PFSK-1 (cell line): Measurements from ENCODE around the gene MOK.

ENCODE experiments used
- POLR2AphosphoS5 ChIP-seq: IDR thresholded peaks from 2 replicates; pipeline ENCODE4 v1.6.1; 2012; ENCODE audit warnings: low read depth, mild to moderate bottlenecking, control low read depth, low read length, moderate library complexity
- TF ChIP-seq, protein P1 (sequence below), 2 experiments: IDR thresholded peaks; 2 replicates each; pipeline versions ENCODE4 v1.6.1 to v1.8.0; 2011 to 2012; ENCODE audit warnings: low read depth in 2 of 2, low read length in 2 of 2, control low read depth in 1 of 2, inconsistent platforms in 1 of 2, mild to moderate bottlenecking in 1 of 2, moderate library complexity in 1 of 2; ENCODE audit not compliant: insufficient read depth in 1 of 2

DNA sequence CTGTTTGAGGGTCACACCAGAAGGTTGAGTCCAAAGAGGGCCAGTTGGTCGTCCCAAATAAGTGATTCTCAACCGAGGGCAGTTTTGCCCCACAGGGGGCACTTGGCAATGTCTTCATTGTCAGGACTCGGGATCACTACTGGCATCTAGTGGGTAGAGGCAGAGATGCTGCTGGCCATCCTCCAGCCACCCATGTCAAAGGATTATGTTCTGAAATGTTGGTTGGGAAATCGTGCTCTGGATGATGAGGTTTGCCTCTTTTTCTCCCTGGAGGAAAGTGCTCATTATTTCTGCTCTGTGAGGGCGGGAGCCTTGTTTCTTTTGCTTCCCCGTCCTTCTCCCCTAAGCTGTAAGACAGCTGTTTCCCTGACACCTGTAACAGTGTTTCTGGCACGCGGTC lies 18.1 kb upstream of the MOK start:
- TF ChIP-seq POLR2AphosphoS5 = no peak
- TF ChIP-seq, protein P1, sequence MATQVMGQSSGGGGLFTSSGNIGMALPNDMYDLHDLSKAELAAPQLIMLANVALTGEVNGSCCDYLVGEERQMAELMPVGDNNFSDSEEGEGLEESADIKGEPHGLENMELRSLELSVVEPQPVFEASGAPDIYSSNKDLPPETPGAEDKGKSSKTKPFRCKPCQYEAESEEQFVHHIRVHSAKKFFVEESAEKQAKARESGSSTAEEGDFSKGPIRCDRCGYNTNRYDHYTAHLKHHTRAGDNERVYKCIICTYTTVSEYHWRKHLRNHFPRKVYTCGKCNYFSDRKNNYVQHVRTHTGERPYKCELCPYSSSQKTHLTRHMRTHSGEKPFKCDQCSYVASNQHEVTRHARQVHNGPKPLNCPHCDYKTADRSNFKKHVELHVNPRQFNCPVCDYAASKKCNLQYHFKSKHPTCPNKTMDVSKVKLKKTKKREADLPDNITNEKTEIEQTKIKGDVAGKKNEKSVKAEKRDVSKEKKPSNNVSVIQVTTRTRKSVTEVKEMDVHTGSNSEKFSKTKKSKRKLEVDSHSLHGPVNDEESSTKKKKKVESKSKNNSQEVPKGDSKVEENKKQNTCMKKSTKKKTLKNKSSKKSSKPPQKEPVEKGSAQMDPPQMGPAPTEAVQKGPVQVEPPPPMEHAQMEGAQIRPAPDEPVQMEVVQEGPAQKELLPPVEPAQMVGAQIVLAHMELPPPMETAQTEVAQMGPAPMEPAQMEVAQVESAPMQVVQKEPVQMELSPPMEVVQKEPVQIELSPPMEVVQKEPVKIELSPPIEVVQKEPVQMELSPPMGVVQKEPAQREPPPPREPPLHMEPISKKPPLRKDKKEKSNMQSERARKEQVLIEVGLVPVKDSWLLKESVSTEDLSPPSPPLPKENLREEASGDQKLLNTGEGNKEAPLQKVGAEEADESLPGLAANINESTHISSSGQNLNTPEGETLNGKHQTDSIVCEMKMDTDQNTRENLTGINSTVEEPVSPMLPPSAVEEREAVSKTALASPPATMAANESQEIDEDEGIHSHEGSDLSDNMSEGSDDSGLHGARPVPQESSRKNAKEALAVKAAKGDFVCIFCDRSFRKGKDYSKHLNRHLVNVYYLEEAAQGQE (IDR thresholded peaks at IDR 0.05; ENCODE audit: insufficient read depth in 1 of 2, low read depth in 2 of 2, low read length in 2 of 2) = no peak
